ENCODE measurements around the gene ELOVL6. TPM values are rescaled to one million over a fixed set of nuclear protein-coding genes. Genes with fewer than 3 reads are reported as not detected.
"Not testable (repeated sequence)": the region's sequence is repeated elsewhere in the genome, so short reads cannot be mapped to it uniquely, and the experiment has no call there.

The ELOVL6 gene
- total RNA-seq, 1 experiment from 2014 or later = 23.5 TPM

- H3K36me3 Mint-ChIP-seq (ENCODE audit: insufficient read depth, unreplicated experiment) = peaks cover 11% of the 10 kb centered on the region
- POLR2A ChIA-PET = interaction anchor here (0.7 to 1.0 kb wide), 4 partner anchors 8 to 51 kb away, joined by 3 read pairs; no protein-coding TSS in a partner anchor
- no peaks in the 10 kb centered on the region for H3K27me3 Mint-ChIP-seq (ENCODE audit: insufficient read depth, unreplicated experiment)
- no peak for DNase-seq (ENCODE audit: unreplicated experiment)
- no peak overlapping the region for H3K4me3 Mint-ChIP-seq (ENCODE audit: unreplicated experiment)
- peaks cover 8% of the 10 kb centered on the region for H3K4me1 Mint-ChIP-seq (ENCODE audit: insufficient read depth, unreplicated experiment)
- no peak for TF ChIP-seq CTCF (IDR thresholded peaks at IDR 0.05; ENCODE audit: unreplicated experiment)
- BruUV-seq (replicated peaks) = no TSS peak
- H3K27ac Mint-ChIP-seq (ENCODE audit: low read depth, unreplicated experiment) = no peak overlapping the region
- intact Hi-C loops (cut with micrococcal nuclease) = no loop called here
- H3K9me3 Mint-ChIP-seq (ENCODE audit: unreplicated experiment) = no peaks in the 10 kb centered on the region
- CTCF ChIA-PET = interaction anchor here (0.6 to 0.9 kb wide), 2 partner anchors 14 to 25 kb away, joined by 3 to 6 read pairs; no protein-coding TSS in a partner anchor
Observed at GRCh38 chr4:110157580-110157979, 40.8 kb downstream of the ELOVL6 start.

- H3K4me1 Mint-ChIP-seq (ENCODE audit: insufficient read depth, unreplicated experiment); H3K27me3 Mint-ChIP-seq (ENCODE audit: insufficient read depth, unreplicated experiment); BruUV-seq (replicated peaks); H3K27ac Mint-ChIP-seq (ENCODE audit: low read depth, unreplicated experiment); H3K36me3 Mint-ChIP-seq (ENCODE audit: insufficient read depth, unreplicated experiment); H3K4me3 Mint-ChIP-seq (ENCODE audit: unreplicated experiment); intact Hi-C loops (cut with micrococcal nuclease); H3K9me3 Mint-ChIP-seq (ENCODE audit: unreplicated experiment): not testable (repeated sequence)
- POLR2A ChIA-PET = interaction anchor here (0.8 to 1.0 kb wide), 3 partner anchors 9 to 50 kb away, joined by 3 read pairs; no protein-coding TSS in a partner anchor
- peak; percentile 28 for DNase-seq (ENCODE audit: unreplicated experiment)
- CTCF ChIA-PET = interaction anchor here (0.9 kb wide), 1 partner anchor 14 kb away, joined by 6 read pairs; no protein-coding TSS in a partner anchor
Observed at GRCh38 chr4:110157166-110157565, 41.2 kb downstream of the ELOVL6 start.

- Mint-ChIP-seq H3K4me1 (ENCODE audit: insufficient read depth, unreplicated experiment) (peaks cover 8% of the 10 kb centered on the region), H3K27me3 (ENCODE audit: insufficient read depth, unreplicated experiment) (no peaks in the 10 kb centered on the region), H3K27ac (ENCODE audit: low read depth, unreplicated experiment) (no peak overlapping the region), H3K4me3 (ENCODE audit: unreplicated experiment) (no peak overlapping the region), H3K9me3 (ENCODE audit: unreplicated experiment) (no peaks in the 10 kb centered on the region), H3K36me3 (ENCODE audit: insufficient read depth, unreplicated experiment) (peaks cover 6% of the 10 kb centered on the region)
- ChIA-PET CTCF (interaction anchor here (1.0 kb wide), 2 partner anchors 25 to 105 kb away, joined by 3 read pairs; no protein-coding TSS in a partner anchor), POLR2A (no interaction called here)
- BruUV-seq (replicated peaks) = no TSS peak
- no peak for DNase-seq (ENCODE audit: unreplicated experiment)
- TF ChIP-seq CTCF (IDR thresholded peaks at IDR 0.05; ENCODE audit: unreplicated experiment) = no peak
- intact Hi-C loops (cut with micrococcal nuclease) = no loop called here
Observed at GRCh38 chr4:110156442-110156841, 42.0 kb downstream of the ELOVL6 start.

- no TSS peak for BruUV-seq (replicated peaks)
- Mint-ChIP-seq H3K27ac (ENCODE audit: low read depth, unreplicated experiment) (no peak overlapping the region), H3K4me3 (ENCODE audit: unreplicated experiment) (no peak overlapping the region), H3K36me3 (ENCODE audit: insufficient read depth, unreplicated experiment) (peaks cover 6% of the 10 kb centered on the region), H3K4me1 (ENCODE audit: insufficient read depth, unreplicated experiment) (peaks cover 8% of the 10 kb centered on the region), H3K27me3 (ENCODE audit: insufficient read depth, unreplicated experiment) (no peaks in the 10 kb centered on the region), H3K9me3 (ENCODE audit: unreplicated experiment) (no peaks in the 10 kb centered on the region)
- TF ChIP-seq CTCF (IDR thresholded peaks at IDR 0.05; ENCODE audit: unreplicated experiment) = no peak
- CTCF ChIA-PET = interaction anchor here (0.8 to 1.0 kb wide), 2 partner anchors 8 to 104 kb away, joined by 3 read pairs; no protein-coding TSS in a partner anchor
- intact Hi-C loops (cut with micrococcal nuclease) = no loop called here
- POLR2A ChIA-PET = no interaction called here
- DNase-seq (ENCODE audit: unreplicated experiment) = no peak
Observed at GRCh38 chr4:110155654-110156053, 42.8 kb downstream of the ELOVL6 start.

Data from MCF 10A (cell line).